Mesothelial cell of epicardium (in vitro differentiated cells): ENCODE results near the gene ATF6B. TPM values are rescaled to one million over a fixed set of nuclear protein-coding genes. Genes with fewer than 3 reads are reported as not detected.
A peak's percentile ranks its signal among the peaks of the same experiment; 100 is the strongest.

Source experiments
- DNase-seq, 2 experiments: peaks; one replicate each; pipeline ENCODE4 v3.0.0; 2021; ENCODE audit warnings: low spot score in 2 of 2; ENCODE audit not compliant: unreplicated experiment in 2 of 2
- H3K27ac Mint-ChIP-seq: 2 replicates; pipeline ENCODE4 v1.8.0; 2021; ENCODE audit warnings: mixed read lengths
- H3K27me3 Mint-ChIP-seq: 2 replicates; pipeline ENCODE4 v1.8.0; 2021; ENCODE audit warnings: low read depth, mixed read lengths
- H3K36me3 Mint-ChIP-seq: 2 replicates; pipeline ENCODE4 v1.8.0; 2021; ENCODE audit warnings: mixed read lengths
- H3K4me1 Mint-ChIP-seq: 2 replicates; pipeline ENCODE4 v1.8.0; 2021; ENCODE audit warnings: mixed read lengths
- H3K4me3 Mint-ChIP-seq: 2 replicates; pipeline ENCODE4 v1.8.0; 2021; ENCODE audit warnings: mild to moderate bottlenecking, moderate library complexity, mixed read lengths
- H3K9me3 Mint-ChIP-seq: 2 replicates; pipeline ENCODE4 v1.8.0; 2021; ENCODE audit warnings: mixed read lengths
- total RNA-seq: library from RNA; stranded (reverse); gene quantifications from 3 replicates; pipeline ENCODE4 v1.2.1, GENCODE V29; 2021
- TF ChIP-seq, protein P1 (sequence below): fragments of 200-600 bp; sonication (generic); IDR thresholded peaks from one replicate; pipeline ENCODE4 v1.5.0; 2021; ENCODE audit warnings: antibody characterized with exemption; ENCODE audit not compliant: unreplicated experiment

The ATF6B gene
- total RNA-seq, 1 donor from 2014 or later = 96.3 TPM

- Mint-ChIP-seq H3K4me3 (no peak overlapping the region), H3K27ac (peak overlapping the region; percentile 34)
These were observed 40.2 kb downstream of the ATF6B start for GRCh38 chr6:32087574-32088486.

GRCh38 chr6:32086661-32087573 is 41.1 kb downstream of the ATF6B start:
- H3K9me3 Mint-ChIP-seq = no peaks in the 10 kb centered on the region
- DNase-seq = no peak
- H3K4me1 Mint-ChIP-seq = peaks cover 11% of the 10 kb centered on the region
- H3K36me3 Mint-ChIP-seq = no peaks in the 10 kb centered on the region
- H3K27me3 Mint-ChIP-seq = peaks cover 26% of the 10 kb centered on the region
- H3K27ac Mint-ChIP-seq = no peak overlapping the region
- TF ChIP-seq, protein P1, sequence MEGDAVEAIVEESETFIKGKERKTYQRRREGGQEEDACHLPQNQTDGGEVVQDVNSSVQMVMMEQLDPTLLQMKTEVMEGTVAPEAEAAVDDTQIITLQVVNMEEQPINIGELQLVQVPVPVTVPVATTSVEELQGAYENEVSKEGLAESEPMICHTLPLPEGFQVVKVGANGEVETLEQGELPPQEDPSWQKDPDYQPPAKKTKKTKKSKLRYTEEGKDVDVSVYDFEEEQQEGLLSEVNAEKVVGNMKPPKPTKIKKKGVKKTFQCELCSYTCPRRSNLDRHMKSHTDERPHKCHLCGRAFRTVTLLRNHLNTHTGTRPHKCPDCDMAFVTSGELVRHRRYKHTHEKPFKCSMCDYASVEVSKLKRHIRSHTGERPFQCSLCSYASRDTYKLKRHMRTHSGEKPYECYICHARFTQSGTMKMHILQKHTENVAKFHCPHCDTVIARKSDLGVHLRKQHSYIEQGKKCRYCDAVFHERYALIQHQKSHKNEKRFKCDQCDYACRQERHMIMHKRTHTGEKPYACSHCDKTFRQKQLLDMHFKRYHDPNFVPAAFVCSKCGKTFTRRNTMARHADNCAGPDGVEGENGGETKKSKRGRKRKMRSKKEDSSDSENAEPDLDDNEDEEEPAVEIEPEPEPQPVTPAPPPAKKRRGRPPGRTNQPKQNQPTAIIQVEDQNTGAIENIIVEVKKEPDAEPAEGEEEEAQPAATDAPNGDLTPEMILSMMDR = no peak
- no peak overlapping the region for H3K4me3 Mint-ChIP-seq

More at GRCh38 chr6:32087574-32088486, 40.2 kb downstream of the ATF6B start:
- Mint-ChIP-seq H3K27me3 (peaks cover 26% of the 10 kb centered on the region), H3K36me3 (no peaks in the 10 kb centered on the region), H3K9me3 (no peaks in the 10 kb centered on the region), H3K4me1 (peaks cover 20% of the 10 kb centered on the region)
- DNase-seq = peak; percentile 53 to 74
- TF ChIP-seq, protein P1 = no peak

DNA sequence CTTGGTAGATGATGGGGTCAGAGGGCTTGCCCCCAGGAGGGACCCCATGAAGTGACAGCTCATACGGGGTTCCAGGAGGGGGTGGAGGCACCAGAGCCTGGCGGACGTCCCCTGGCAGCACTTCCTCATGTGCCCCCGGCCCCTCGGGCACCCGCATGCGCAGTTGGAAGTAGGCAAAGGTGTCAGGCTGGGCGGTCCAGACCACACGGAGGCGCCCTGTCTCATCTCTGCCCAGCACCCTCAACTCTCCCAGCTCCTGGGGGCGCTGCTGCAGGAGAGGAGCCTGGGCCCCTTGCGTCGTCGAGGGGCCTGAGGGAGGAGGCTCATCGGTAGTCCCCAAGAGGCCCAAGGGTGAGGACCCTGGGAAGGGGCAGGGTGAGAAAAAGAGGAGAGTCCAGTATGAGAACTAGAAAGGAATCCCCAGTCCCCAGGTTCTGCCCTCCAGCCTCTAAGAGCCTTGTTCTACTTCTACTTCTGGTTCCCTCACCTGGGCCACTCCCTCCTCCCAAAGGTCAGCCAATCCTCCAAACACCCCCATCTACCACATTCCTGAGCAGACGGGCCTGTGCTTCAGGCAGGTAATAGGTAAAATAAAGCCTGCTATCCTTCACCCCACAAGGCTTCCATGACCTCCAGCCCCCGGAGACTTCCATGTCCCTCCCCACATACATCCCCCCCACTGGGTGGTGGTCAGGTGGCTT is 42.1 kb downstream of the ATF6B start:
- no peak overlapping the region for H3K4me3 Mint-ChIP-seq
- H3K4me1 Mint-ChIP-seq = peaks cover 16% of the 10 kb centered on the region
- H3K36me3 Mint-ChIP-seq = no peaks in the 10 kb centered on the region
- no peak for DNase-seq
- no peak overlapping the region for H3K27ac Mint-ChIP-seq
- H3K27me3 Mint-ChIP-seq = peaks cover 26% of the 10 kb centered on the region
- TF ChIP-seq, protein P1 = no peak
- no peaks in the 10 kb centered on the region for H3K9me3 Mint-ChIP-seq

DNA sequence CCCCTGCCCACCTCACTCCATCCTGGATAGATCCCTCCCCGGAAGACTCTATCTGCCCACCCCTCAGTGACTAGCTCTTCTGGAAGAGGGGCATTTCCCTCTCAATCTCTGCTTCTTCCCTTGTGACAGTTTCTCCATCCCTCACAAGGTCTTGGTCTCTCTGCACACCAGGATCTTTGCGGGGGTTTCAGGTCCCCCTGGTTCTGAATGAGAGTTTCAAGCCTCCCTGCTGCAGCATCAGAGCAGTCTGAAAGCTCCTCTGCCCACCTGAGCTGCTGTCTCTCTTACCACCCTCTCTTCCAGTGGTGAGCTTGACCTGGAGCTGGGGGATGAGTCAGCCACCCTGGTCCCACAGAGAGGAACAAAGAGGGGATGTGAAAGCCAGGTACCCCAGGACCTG is 43.3 kb downstream of the ATF6B start:
- TF ChIP-seq, protein P1 = no peak
- peaks cover 20% of the 10 kb centered on the region for H3K4me1 Mint-ChIP-seq
- no peak overlapping the region for H3K4me3 Mint-ChIP-seq

More for the DNA sequence above, 43.3 kb downstream of the ATF6B start:
- H3K27me3 Mint-ChIP-seq = peaks cover 26% of the 10 kb centered on the region
- H3K36me3 Mint-ChIP-seq = no peaks in the 10 kb centered on the region
- no peak for DNase-seq
- H3K27ac Mint-ChIP-seq = peak overlapping the region; percentile 9
- no peaks in the 10 kb centered on the region for H3K9me3 Mint-ChIP-seq
